SK-N-MC (cell line): Measurements from ENCODE around the gene DPYD.

Experiments used
- EZH2 ChIP-seq: fragments of 200-600 bp; sonication (generic); IDR thresholded peaks from one replicate; pipeline ENCODE4 v1.6.1; 2017; ENCODE audit warnings: antibody characterized with exemption
- FOXP2 ChIP-seq: optimal IDR thresholded peaks from 2 replicates; pipeline ENCODE3; 2011; ENCODE audit warnings: mild to moderate bottlenecking, moderate library complexity; ENCODE audit not compliant: insufficient read depth; ENCODE audit errors: extremely low read length, control extremely low read depth
- POLR2AphosphoS5 ChIP-seq: IDR thresholded peaks from 2 replicates; pipeline ENCODE4 v1.6.1; 2012; ENCODE audit warnings: mild to moderate bottlenecking, low read depth, low read length, borderline replicate concordance

DNA sequence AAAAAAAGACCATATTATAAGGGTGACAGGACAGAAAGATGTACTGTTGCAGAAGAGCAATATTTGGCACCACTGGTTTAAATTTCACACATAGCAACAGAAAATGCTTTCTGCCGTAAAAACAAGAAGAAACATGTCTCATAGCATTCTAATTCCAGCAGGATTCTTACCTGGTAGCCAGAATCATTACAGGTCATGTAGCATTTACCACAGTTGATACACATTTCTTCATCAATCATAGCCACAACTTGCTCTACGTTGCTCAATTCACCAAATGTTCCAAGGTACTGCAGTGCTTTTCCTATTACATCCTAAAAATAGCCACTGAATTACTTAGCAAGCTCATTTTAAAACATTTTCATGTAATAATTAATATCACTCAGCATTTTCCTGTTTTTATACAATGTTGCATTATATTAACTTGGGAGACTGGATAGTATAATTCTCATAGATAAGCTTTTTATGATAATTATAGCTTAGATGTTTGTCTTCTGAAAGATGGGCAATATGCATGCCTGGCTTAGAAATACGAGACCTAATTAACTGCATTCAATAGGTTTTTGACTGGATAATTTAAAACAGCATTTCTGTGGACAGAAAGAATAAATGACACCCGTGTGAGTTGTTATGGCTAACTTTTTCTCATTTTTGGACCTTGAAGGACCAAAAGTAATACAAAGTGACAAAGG lies 838.5 kb downstream of the DPYD start:
- TF ChIP-seq EZH2 (no peak), POLR2AphosphoS5 (no peak), FOXP2 (no peak)
